NCI-H1092 (cell line): ENCODE data around the gene TMPRSS13.

ENCODE experiments used
- DNase-seq: peaks from one replicate; lab custom pipeline; 2025; lab: John Stamatoyannopoulos, UW

The TMPRSS13 gene

GRCh38 chr11:117912497-117912896 lies 16.7 kb downstream of the TMPRSS13 start:
- DNase-seq: no peak

GRCh38 chr11:117911694-117912093 lies 17.5 kb downstream of the TMPRSS13 start:
- DNase-seq: no peak

DNA sequence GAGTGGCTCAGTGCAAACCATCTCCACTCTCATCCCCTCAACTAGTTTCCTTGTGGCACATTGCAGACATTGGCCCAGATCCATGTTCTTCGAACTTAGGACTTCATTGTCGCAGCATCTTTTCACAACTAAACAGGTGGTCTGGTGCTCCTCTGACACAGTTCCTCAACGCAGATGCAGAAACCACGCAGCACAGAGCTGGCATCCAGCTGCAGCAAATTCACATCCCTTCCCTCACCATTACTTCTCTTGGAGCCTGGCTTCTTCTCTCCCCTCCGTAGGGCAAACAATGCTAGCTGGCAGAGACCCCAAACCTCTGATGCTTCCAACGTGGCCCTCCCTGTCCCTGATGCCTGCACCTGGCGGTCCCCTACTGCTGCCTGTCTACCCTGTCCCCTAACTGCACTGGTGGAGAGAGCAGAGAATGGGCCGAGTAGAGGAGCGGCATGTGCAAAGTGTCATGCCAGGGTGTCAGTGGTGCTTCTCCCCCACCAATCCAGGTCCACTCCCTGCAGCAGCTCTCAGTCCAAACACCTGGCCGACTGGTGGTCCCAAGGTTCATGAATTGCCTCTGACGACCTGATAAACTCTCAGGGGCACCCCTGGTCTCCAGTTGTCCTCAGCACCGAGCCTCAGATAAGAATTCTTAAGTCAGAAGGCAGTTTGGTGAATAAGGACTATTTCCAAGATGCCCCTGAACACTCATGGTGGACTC lies 18.1 kb downstream of the TMPRSS13 start:
- DNase-seq: no peak

DNA sequence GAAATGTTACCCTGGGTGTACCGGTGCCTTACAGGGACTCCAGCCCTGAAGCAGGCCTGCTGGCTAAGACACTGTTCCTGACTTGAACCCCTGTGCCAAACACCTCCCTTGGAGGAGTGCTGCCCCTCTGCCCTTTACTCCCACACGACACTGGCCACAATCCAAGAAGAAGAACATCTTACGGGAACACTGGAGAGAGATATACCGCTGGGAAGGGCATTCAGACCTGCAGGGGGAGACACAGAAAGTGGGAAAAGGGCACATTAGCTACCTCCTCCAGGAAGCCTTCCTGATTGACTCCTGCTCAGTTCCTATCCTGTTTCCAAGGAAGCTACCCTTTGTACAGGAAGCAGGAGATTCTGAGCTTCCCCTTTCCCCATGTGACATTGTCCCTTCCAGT lies 18.7 kb downstream of the TMPRSS13 start:
- DNase-seq: no peak

GRCh38 chr11:117909611-117910382 lies 19.4 kb downstream of the TMPRSS13 start:
- DNase-seq: no peak

DNA sequence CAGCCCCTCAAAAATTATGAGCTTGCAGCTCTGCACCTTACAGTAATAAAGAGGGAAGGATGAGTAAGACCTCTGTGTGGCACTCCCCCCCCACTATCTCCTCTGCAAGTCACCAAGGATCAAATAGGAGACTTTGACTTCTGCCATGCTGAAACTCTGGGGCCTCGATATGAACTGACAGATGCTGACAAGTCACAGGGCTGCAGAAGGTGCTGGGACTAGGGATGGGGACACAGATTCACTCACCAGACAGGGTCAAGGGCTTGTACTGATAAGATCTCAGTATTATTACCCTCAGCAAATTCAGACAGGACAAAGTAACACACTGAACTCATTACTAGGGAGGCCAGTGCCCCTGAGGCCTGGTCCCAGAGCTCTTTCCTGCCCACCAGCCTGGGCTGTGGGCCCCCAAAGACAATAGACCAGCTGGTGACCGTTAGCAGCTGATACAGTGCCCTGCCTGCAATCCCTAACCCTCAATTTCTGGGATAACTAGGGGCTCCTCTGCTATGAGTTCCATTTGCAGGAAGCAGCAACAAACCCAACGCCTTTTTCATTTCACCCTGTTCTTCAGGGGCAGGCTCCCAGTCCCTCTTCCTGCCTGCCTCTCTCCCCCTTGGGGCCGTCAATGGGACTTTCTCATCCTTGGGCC lies 20.1 kb downstream of the TMPRSS13 start:
- DNase-seq: no peak

DNA sequence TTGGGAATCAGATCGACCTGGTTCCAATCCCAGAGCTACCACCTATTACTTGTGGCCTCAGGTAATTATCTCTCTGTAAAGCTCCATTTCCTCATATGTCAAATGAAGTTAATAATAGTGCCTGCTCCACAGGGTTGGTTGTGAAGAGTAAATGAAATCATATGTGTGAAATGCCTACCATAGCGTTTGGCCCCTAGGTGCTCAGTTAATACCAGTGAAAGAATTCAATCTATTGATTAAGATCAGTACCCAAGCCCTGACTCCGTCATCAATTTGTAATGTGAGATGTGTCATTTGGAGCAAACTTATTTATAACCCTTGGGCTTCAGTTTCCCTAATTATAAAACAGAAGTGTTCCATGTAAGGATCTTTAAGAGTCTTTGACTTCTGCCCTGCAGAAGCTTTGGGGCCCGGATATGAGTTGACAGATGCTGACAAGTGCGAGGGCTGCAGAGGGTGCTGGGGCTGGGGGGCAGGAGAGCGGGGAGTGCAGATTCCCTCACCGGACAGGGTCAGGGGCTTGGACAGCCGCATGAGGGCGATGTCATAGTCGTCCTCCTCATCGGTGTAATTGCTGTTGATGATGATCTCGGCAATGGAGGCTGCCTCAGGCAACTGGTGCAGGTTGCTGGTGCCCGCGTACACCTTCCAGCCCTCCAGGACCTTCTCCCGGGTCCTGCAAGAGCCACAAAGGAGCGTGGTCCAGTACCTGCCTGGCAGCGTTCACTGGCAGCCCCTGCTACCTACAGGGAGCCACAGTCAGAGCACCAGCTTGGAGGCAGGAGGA lies 20.9 kb downstream of the TMPRSS13 start:
- no peak for DNase-seq

DNA sequence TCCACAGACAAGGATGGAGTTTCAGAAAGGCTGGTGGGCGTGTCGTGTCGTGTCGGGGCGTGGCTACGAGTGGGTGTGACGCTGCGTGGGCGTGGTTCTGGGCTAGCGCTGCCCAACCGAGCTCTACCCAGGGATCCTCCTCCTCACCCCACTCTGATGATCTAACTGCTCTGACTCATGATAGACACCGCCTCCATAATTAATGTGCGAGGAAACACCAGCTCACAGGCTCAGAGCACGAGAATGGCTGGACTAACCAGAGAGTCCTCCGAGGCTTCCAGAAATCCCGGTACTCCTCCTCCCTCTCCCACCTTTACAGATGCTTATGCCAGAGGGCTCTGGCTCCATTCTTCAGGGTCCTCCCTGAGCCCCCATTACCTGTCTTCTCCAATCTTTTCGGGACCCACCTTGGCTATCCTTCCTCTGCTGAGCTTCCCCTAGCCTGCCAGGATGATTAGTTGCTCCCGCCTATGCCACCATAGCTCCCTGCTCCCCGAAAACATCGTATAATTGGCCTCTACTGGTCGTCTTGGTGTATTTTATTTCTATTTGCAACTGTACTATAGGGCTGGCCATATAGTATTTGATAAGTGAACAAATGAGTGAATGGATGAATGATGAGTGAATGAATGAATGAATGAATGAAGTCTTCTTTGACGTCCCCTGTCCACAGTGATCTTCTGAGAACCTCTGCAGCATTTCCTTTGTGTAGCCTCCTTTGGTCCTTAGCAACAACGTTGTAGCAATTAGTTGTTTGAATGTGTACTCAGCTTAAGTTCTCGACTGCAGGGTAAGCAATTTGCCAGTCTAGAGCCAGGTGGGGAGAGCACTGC lies 21.7 kb downstream of the TMPRSS13 start:
- no peak for DNase-seq

GRCh38 chr11:117906710-117907109 lies 22.5 kb downstream of the TMPRSS13 start:
- no peak for DNase-seq

DNA sequence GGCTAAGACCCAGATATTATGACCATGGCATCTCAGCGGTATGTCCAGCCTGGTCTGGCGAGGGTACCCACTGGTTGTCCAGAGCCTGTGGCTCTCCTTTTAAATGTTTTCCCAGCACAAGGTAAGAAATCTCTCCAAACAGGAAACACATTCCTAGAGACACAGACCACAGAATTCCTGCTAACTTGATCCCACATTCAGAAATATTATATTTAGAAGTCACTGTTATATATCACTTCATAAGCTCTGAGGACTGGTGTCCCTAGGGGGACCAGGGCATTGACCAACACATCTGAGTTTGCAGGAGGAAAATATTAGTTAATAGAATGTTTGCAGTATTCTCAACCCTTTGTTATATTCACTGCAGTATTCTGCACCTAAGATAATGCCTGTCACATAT lies 23.1 kb downstream of the TMPRSS13 start:
- DNase-seq: no peak

- no peak for DNase-seq
Measured at GRCh38 chr11:117905524-117905923, 23.7 kb downstream of the TMPRSS13 start.

DNA sequence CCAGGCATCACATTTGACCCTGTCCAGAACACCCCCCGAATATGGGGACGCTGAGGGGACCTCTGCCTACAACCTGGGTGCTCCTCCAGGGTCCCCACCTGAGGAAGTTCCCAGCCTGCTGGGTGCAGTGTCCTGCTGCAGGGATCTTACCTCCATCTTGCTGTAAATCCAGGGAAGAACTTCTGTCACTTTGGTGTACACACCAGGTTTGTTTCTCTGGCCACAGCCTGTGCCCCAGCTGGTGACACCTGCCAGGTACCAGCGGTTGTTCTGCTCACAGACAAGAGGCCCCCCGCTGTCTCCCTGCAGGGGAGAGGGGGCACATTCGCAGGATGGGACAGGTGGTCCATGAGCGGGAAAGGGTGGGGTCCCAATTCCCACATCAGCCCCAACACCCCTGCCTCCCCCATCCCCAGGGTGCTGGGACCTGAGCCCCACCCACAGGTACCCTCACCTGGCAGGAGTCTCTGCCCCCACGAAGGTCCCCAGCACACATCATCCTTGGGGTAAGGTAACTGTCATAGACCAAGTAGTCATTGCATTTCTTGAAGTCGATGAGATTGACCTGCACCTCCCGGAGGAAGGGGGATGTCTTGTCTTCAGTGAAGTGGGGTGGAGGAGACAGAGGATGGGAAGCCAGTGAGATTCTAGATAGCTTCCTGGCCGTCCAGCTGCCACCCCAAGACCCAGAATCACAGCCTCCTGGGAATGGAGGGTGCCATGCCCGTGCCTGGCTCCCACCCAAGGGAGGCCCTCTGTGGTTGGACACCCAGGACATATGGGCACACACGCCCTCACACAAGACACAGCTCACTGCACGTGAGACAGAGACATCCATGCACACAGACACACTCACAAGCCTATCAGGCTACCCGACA lies 25.5 kb downstream of the TMPRSS13 start:
- no peak for DNase-seq

- DNase-seq: no peak
Measured at GRCh38 chr11:117902001-117902845, 27.0 kb downstream of the TMPRSS13 start.

GRCh38 chr11:117901601-117902000 lies 27.6 kb downstream of the TMPRSS13 start:
- DNase-seq: no peak

- DNase-seq: no peak
Measured at GRCh38 chr11:117900720-117901440, 28.3 kb downstream of the TMPRSS13 start.

GRCh38 chr11:117900121-117900648 lies 29.0 kb downstream of the TMPRSS13 start:
- DNase-seq: no peak

DNA sequence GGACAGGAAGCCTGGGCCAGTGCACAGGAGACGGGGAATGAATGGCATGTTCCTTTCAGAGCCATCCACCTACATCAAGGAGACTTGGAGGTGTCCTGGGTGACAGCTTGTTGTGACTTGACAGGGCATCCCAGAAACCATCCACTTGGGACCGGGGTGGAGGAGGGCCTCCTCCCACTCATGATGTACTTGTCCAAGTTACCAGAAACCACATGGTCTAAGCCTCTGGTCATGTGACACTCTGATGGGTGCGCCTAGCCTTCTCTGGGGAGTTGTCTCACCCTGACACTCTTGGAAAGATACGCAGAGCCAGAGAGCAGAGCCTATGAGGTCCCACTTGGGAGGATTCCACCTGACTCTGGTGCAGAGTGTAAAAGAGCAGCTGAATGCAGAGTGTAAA lies 31.1 kb downstream of the TMPRSS13 start:
- no peak for DNase-seq

DNA sequence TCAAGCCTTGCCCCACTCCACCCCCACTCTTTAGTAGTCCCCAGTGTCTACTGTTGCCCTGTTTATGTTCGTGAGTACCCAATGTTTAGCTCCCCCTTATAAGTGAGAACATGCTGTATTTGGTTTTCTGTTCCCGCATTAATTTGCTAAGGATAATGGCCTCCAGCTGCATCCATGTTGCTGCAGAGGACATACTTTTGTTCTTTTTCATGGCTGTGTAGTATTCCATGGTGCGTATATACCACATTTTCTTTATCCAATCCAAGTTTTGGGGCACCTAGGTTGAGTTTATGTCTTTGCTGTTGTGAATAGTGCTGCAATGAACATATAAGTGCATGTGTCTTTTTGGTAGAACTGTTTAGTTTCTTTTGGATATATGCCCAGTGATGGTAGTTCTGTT lies 36.6 kb downstream of the TMPRSS13 start:
- DNase-seq: no peak
